Liver (tissue), 9 donors: ENCODE data around the gene DAPK1. TPM values are rescaled to one million over a fixed set of nuclear protein-coding genes. Genes with fewer than 3 reads are reported as not detected.

Source experiments
- DNase-seq: peaks from one replicate; pipeline ENCODE4 v3.0.0-alpha.2; 2017; ENCODE audit warnings: low spot score
- H3K27ac ChIP-seq, 2 donors: one replicate each; pipeline ENCODE4 v1.7.0; 2013; ENCODE audit warnings: inconsistent platforms in 2 of 2, low read length in 2 of 2, control low read depth in 1 of 2, low read depth in 1 of 2, mild to moderate bottlenecking in 1 of 2
- H3K27me3 ChIP-seq, 4 donors: one replicate each; pipeline versions ENCODE4 v1.6.1 to v1.7.0; 2013; ENCODE audit warnings: low read length in 3 of 4, inconsistent platforms in 1 of 4, mild to moderate bottlenecking in 1 of 4, moderate library complexity in 1 of 4; ENCODE audit not compliant: control insufficient read depth in 4 of 4, insufficient read depth in 4 of 4
- H3K36me3 ChIP-seq, 4 donors: one replicate each; pipeline versions ENCODE4 v1.6.1 to v1.7.0; 2013; ENCODE audit warnings: low read length in 3 of 4, mild to moderate bottlenecking in 3 of 4, low read depth in 1 of 4, moderate library complexity in 1 of 4; ENCODE audit not compliant: control insufficient read depth in 4 of 4, insufficient read depth in 3 of 4
- H3K4me1 ChIP-seq, 4 donors: one replicate each; pipeline versions ENCODE4 v1.6.1 to v1.7.0; 2013; ENCODE audit warnings: low read length in 3 of 4, mild to moderate bottlenecking in 3 of 4, moderate library complexity in 1 of 4; ENCODE audit not compliant: control insufficient read depth in 4 of 4, insufficient read depth in 4 of 4
- H3K4me3 ChIP-seq, 3 donors: one replicate each; pipeline versions ENCODE4 v1.6.1 to v1.7.0; 2013; ENCODE audit warnings: low read length in 3 of 3, control low read depth in 1 of 3, low read depth in 1 of 3, mild to moderate bottlenecking in 1 of 3
- H3K9ac ChIP-seq, 2 donors: one replicate each; pipeline ENCODE4 v1.7.0; 2013; ENCODE audit warnings: low read length in 2 of 2, mild to moderate bottlenecking in 2 of 2, moderate library complexity in 2 of 2, control low read depth in 1 of 2, low read depth in 1 of 2
- H3K9me3 ChIP-seq, 4 donors: one replicate each; pipeline versions ENCODE4 v1.6.1 to v1.7.0; 2013; ENCODE audit warnings: low read length in 3 of 4; ENCODE audit not compliant: control insufficient read depth in 4 of 4
- FOXA1 ChIP-seq: IDR thresholded peaks from 2 replicates; pipeline ENCODE4 v1.6.1; 2016; ENCODE audit warnings: antibody characterized with exemption
- FOXA2 ChIP-seq: IDR thresholded peaks from 2 replicates; pipeline ENCODE4 v1.6.1; 2016; ENCODE audit warnings: antibody characterized with exemption
- JUND ChIP-seq, 2 donors: IDR thresholded peaks; 2 replicates each; pipeline ENCODE4 v1.6.1; 2016; ENCODE audit warnings: antibody characterized with exemption in 2 of 2
- NR2F2 ChIP-seq: IDR thresholded peaks from 2 replicates; pipeline ENCODE4 v1.6.1; 2016; ENCODE audit warnings: antibody characterized with exemption
- RXRA ChIP-seq, 2 donors: IDR thresholded peaks; 2 replicates each; pipeline ENCODE4 v1.6.1; 2017 to 2018; ENCODE audit warnings: antibody characterized with exemption in 2 of 2, mild to moderate bottlenecking in 1 of 2
- SP1 ChIP-seq: IDR thresholded peaks from 2 replicates; pipeline ENCODE4 v1.6.1; 2018; ENCODE audit warnings: antibody characterized with exemption, mild to moderate bottlenecking
- TAF1 ChIP-seq: conservative IDR thresholded peaks from 2 replicates; pipeline ENCODE4 v1.6.1; 2016; ENCODE audit warnings: antibody characterized with exemption, mild to moderate bottlenecking
- WGBS: extraction: QIAGEN DNeasy Blood & Tissue Kit; methylation state at CpG from one replicate; pipeline ENCODE4 v1.1.7; 2013; 5-methylcytosine and 5-hydroxymethylcytosine counted together
- polyA plus RNA-seq, 2 donors: library from polyadenylated mRNA; stranded (reverse) in 1 of 2; unstranded in 1 of 2; fragments of 200-250 nt in 1 of 2; fragments of >200 nt in 1 of 2; fragmentation: Nextera tagmentation in 1 of 2; extraction: Ambion mirVana in 1 of 2; gene quantifications; one replicate each; pipeline versions ENCODE4 v1.2.1 to v1.2.3, GENCODE V29; 2013 to 2015
- total RNA-seq, 2 donors: library from RNA; depleted of rRNA; stranded (reverse); fragments of >200 nt; gene quantifications; one replicate each; pipeline ENCODE4 v1.2.3, GENCODE V29; 2014
- TF ChIP-seq, protein P1 (sequence below): IDR thresholded peaks from 2 replicates; pipeline ENCODE4 v1.6.1; 2016; ENCODE audit warnings: antibody characterized with exemption
- TF ChIP-seq, protein P2 (sequence below): IDR thresholded peaks from 2 replicates; pipeline ENCODE4 v1.6.1; 2016; ENCODE audit warnings: antibody characterized with exemption
- TF ChIP-seq, protein P3 (sequence below): IDR thresholded peaks from 2 replicates; pipeline ENCODE4 v1.6.1; 2016; ENCODE audit warnings: antibody characterized with exemption, mild to moderate bottlenecking
- TF ChIP-seq, protein P4 (sequence below): fragments of 150-350 bp; IDR thresholded peaks from 2 replicates; pipeline ENCODE4 v1.5.1; 2017; ENCODE audit warnings: improper control_type of control experiment, low read depth, low read length; ENCODE audit not compliant: missing input control
- TF ChIP-seq, protein P5 (sequence below): IDR thresholded peaks from 2 replicates; pipeline ENCODE4 v1.6.1; 2016; ENCODE audit warnings: antibody characterized with exemption
- donor health status: healthy.
- donor health status: healthy.
- donor health status: healthy.
- donor health status: healthy.
- donor health status: healthy.

Gene DAPK1
- total and polyA plus RNA-seq, 4 donors = 14.0 to 40.8 (median 21.8) TPM

DNA sequence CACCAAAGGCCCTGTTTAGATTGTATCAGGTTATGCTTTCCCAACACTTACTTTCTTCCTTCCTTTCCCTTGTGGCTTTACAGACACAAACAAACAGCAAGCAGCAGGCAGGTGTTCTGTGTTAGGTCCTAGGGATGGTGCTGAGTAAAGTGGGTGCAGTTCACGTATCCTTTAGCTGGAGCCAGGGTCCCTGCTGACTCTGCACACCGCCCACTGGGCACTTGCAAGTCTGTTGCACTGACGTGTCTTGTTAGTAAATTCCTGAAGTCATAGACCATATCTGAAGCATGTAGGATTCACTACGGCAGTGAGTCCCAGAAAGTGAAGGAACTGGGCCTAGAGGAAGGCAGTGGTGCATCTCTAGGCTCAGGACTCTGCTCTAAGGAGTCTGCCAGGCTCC lies 96.5 kb downstream of the DAPK1 start:
- TF ChIP-seq JUND (IDR thresholded peaks at IDR 0.05) = no peak
- TF ChIP-seq NR2F2 = no peak
- TF ChIP-seq TAF1 = no peak
- TF ChIP-seq RXRA (IDR thresholded peaks at IDR 0.05) = no peak
- TF ChIP-seq, protein P1, sequence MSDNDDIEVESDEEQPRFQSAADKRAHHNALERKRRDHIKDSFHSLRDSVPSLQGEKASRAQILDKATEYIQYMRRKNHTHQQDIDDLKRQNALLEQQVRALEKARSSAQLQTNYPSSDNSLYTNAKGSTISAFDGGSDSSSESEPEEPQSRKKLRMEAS = no peak
- Histone ChIP-seq H3K36me3 (no peaks in the 10 kb centered on the region), H3K27ac (no peak overlapping the region), H3K9ac (no peak overlapping the region), H3K4me3 (no peak overlapping the region), H3K9me3 (no peaks in the 10 kb centered on the region), H3K27me3 (no peaks in the 10 kb centered on the region), H3K4me1 (peaks cover 16 to 74% (median 49%) of the 10 kb centered on the region in 4 donors)
- 87% methylated on average over 4 of the region's 4 CpGs for WGBS
- DNase-seq = no peak

DNA sequence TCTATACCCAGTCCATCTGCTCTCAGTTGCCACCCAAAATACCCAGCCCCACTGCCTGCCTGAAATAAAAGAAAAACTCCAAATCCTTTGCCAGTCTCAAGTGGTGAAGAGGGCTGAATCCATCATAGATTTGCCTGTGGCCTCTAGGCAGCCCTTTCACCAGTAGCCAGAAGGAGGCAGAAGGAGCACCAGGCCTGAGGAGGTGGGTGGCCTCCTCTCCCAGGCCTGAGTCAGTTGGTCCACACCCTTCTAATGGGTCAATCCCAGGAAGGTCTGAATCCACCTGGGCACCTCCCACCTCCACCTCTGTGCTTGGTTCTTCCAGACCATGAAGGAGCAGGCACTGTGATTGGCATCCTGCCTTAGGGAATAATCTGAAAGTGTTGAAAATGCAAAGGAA lies 97.0 kb downstream of the DAPK1 start:
- Histone ChIP-seq H3K27ac (no peak overlapping the region), H3K36me3 (no peaks in the 10 kb centered on the region), H3K4me1 (peaks cover 16 to 72% (median 49%) of the 10 kb centered on the region in 4 donors), H3K9me3 (no peaks in the 10 kb centered on the region), H3K27me3 (no peaks in the 10 kb centered on the region), H3K9ac (no peak overlapping the region), H3K4me3 (no peak overlapping the region)
- no peak for DNase-seq
- TF ChIP-seq SP1 = no peak

DNA sequence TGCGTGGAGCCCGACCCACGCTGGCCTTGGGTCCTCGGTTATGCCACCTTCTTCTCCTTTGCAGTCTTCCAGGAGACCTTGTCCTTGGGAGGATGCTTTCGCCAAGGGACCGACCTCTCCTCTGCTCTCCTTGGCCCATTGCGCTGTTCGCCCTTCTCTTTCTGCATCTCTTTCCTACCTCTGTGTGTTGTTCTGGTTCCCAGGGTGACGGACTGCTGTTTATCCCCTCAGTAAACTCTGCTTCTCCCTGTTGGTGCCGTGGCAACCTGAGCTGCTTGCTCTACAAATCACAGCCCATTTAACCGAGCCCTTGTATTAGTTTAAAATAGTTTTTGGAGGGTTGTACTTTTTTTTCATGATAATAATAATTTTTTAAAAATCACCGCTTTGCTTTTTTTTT lies 97.9 kb downstream of the DAPK1 start:
- Histone ChIP-seq H3K9ac (no peak overlapping the region), H3K36me3 (no peaks in the 10 kb centered on the region), H3K27me3 (no peaks in the 10 kb centered on the region), H3K9me3 (no peaks in the 10 kb centered on the region), H3K27ac (no peak overlapping the region), H3K4me3 (no peak overlapping the region), H3K4me1 (peaks cover 16 to 79% (median 52%) of the 10 kb centered on the region in 4 donors)
- 95% methylated on average over 12 of the region's 12 CpGs for WGBS
- TF ChIP-seq, protein P2, sequence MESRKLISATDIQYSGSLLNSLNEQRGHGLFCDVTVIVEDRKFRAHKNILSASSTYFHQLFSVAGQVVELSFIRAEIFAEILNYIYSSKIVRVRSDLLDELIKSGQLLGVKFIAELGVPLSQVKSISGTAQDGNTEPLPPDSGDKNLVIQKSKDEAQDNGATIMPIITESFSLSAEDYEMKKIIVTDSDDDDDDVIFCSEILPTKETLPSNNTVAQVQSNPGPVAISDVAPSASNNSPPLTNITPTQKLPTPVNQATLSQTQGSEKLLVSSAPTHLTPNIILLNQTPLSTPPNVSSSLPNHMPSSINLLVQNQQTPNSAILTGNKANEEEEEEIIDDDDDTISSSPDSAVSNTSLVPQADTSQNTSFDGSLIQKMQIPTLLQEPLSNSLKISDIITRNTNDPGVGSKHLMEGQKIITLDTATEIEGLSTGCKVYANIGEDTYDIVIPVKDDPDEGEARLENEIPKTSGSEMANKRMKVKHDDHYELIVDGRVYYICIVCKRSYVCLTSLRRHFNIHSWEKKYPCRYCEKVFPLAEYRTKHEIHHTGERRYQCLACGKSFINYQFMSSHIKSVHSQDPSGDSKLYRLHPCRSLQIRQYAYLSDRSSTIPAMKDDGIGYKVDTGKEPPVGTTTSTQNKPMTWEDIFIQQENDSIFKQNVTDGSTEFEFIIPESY = no peak
- TF ChIP-seq JUND (IDR thresholded peaks at IDR 0.05) (no peak), SP1 (no peak), FOXA2 (no peak), NR2F2 (no peak), FOXA1 (no peak)
- TF ChIP-seq, protein P3, sequence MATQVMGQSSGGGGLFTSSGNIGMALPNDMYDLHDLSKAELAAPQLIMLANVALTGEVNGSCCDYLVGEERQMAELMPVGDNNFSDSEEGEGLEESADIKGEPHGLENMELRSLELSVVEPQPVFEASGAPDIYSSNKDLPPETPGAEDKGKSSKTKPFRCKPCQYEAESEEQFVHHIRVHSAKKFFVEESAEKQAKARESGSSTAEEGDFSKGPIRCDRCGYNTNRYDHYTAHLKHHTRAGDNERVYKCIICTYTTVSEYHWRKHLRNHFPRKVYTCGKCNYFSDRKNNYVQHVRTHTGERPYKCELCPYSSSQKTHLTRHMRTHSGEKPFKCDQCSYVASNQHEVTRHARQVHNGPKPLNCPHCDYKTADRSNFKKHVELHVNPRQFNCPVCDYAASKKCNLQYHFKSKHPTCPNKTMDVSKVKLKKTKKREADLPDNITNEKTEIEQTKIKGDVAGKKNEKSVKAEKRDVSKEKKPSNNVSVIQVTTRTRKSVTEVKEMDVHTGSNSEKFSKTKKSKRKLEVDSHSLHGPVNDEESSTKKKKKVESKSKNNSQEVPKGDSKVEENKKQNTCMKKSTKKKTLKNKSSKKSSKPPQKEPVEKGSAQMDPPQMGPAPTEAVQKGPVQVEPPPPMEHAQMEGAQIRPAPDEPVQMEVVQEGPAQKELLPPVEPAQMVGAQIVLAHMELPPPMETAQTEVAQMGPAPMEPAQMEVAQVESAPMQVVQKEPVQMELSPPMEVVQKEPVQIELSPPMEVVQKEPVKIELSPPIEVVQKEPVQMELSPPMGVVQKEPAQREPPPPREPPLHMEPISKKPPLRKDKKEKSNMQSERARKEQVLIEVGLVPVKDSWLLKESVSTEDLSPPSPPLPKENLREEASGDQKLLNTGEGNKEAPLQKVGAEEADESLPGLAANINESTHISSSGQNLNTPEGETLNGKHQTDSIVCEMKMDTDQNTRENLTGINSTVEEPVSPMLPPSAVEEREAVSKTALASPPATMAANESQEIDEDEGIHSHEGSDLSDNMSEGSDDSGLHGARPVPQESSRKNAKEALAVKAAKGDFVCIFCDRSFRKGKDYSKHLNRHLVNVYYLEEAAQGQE = no peak
- TF ChIP-seq, protein P4, sequence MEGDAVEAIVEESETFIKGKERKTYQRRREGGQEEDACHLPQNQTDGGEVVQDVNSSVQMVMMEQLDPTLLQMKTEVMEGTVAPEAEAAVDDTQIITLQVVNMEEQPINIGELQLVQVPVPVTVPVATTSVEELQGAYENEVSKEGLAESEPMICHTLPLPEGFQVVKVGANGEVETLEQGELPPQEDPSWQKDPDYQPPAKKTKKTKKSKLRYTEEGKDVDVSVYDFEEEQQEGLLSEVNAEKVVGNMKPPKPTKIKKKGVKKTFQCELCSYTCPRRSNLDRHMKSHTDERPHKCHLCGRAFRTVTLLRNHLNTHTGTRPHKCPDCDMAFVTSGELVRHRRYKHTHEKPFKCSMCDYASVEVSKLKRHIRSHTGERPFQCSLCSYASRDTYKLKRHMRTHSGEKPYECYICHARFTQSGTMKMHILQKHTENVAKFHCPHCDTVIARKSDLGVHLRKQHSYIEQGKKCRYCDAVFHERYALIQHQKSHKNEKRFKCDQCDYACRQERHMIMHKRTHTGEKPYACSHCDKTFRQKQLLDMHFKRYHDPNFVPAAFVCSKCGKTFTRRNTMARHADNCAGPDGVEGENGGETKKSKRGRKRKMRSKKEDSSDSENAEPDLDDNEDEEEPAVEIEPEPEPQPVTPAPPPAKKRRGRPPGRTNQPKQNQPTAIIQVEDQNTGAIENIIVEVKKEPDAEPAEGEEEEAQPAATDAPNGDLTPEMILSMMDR = no peak
- TF ChIP-seq, protein P5, sequence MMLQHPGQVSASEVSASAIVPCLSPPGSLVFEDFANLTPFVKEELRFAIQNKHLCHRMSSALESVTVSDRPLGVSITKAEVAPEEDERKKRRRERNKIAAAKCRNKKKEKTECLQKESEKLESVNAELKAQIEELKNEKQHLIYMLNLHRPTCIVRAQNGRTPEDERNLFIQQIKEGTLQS = no peak
- no peak for DNase-seq
